ENCODE data around the gene PDE4B. TPM values are rescaled to one million over a fixed set of nuclear protein-coding genes. Genes with fewer than 3 reads are reported as not detected.
A peak's percentile ranks its signal among the peaks of the same experiment; 100 is the strongest.
"Not testable (repeated sequence)": the region's sequence is repeated elsewhere in the genome, so short reads cannot be mapped to it uniquely, and the experiment has no call there.

Gene PDE4B
- total RNA-seq, 2 donors from 2014 or later: 18.1 to 55.4 TPM

- no peaks in the 10 kb centered on the region for H3K4me1 ChIP-seq (replicated peaks)
- WGBS: 90% methylated on average over 2 of the region's 2 CpGs
- no peak for TF ChIP-seq POLR2AphosphoS5 (IDR thresholded peaks at IDR 0.05)
- TF ChIP-seq POLR2A (IDR thresholded peaks at IDR 0.05): no peak
- TF ChIP-seq CTCF (IDR thresholded peaks at IDR 0.05): no peak
- H3K27ac ChIP-seq: no peak overlapping the region
- intact Hi-C loops (cut with DNase I): no loop called here
- H3K27me3 ChIP-seq (replicated peaks; ENCODE audit: insufficient read depth): no peaks in the 10 kb centered on the region
- H3K4me3 ChIP-seq: no peak overlapping the region
- DNase-seq (ENCODE audit: low spot score): no peak
- H3K36me3 ChIP-seq: no peaks in the 10 kb centered on the region
- no peaks in the 10 kb centered on the region for H3K9me3 ChIP-seq
Observed at GRCh38 chr1:66108624-66109023, 315.9 kb downstream of the PDE4B start.

- Histone ChIP-seq H3K27ac (no peak overlapping the region), H3K9me3 (no peaks in the 10 kb centered on the region), H3K4me1 (replicated peaks) (no peaks in the 10 kb centered on the region), H3K36me3 (no peaks in the 10 kb centered on the region), H3K4me3 (no peak overlapping the region), H3K27me3 (replicated peaks; ENCODE audit: insufficient read depth) (no peaks in the 10 kb centered on the region)
- no peak for DNase-seq (ENCODE audit: low spot score)
- WGBS: 26% methylated on average over 2 of the region's 2 CpGs
- intact Hi-C loops (cut with DNase I): no loop called here
- TF ChIP-seq POLR2A (IDR thresholded peaks at IDR 0.05): no peak
- TF ChIP-seq CTCF (IDR thresholded peaks at IDR 0.05): no peak
- TF ChIP-seq POLR2AphosphoS5 (IDR thresholded peaks at IDR 0.05): peak; percentile 37
Observed at GRCh38 chr1:66112744-66113400, 320.2 kb downstream of the PDE4B start.

- H3K27me3 ChIP-seq (replicated peaks; ENCODE audit: insufficient read depth): no peaks in the 10 kb centered on the region
- H3K9me3 ChIP-seq: no peaks in the 10 kb centered on the region
- intact Hi-C loops (cut with DNase I): no loop called here
- 92% methylated on average over 7 of the region's 7 CpGs for WGBS
- no peak for DNase-seq (ENCODE audit: low spot score)
- no peak overlapping the region for H3K4me3 ChIP-seq
- H3K36me3 ChIP-seq: no peaks in the 10 kb centered on the region
- H3K27ac ChIP-seq: no peak overlapping the region
- TF ChIP-seq POLR2AphosphoS5 (IDR thresholded peaks at IDR 0.05) (no peak), CTCF (IDR thresholded peaks at IDR 0.05) (no peak), POLR2A (IDR thresholded peaks at IDR 0.05) (no peak)
- no peaks in the 10 kb centered on the region for H3K4me1 ChIP-seq (replicated peaks)
Observed at GRCh38 chr1:66119148-66119547, 326.5 kb downstream of the PDE4B start.

DNA sequence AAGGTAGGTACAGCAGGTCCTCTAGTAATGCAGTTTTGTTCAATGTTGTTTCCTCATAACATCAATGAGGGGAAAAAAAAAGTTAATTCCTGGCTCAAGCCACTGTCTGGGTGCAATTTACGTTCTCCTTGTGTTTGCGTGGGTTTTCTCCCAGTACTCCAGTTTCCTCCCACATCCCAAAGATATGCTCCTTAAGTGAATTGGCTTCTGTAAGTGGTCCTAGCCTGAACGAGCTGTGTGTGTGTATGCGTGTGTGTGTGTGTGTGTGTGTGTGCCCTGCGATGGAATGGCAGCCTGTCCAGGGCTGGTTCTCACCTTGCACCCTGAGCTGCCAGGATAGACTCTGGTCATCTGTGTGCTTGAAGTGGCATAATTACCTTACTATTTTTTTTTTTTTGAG, 332.0 kb downstream of the PDE4B start:
- DNase-seq (ENCODE audit: low spot score): no peak
- H3K9me3 ChIP-seq: no peaks in the 10 kb centered on the region
- no peak for TF ChIP-seq POLR2A (IDR thresholded peaks at IDR 0.05)
- no peak for TF ChIP-seq CTCF (IDR thresholded peaks at IDR 0.05)
- TF ChIP-seq POLR2AphosphoS5 (IDR thresholded peaks at IDR 0.05): no peak
- no peaks in the 10 kb centered on the region for H3K36me3 ChIP-seq
- no peak overlapping the region for H3K27ac ChIP-seq
- intact Hi-C loops (cut with DNase I): no loop called here
- no peaks in the 10 kb centered on the region for H3K4me1 ChIP-seq (replicated peaks)
- H3K4me3 ChIP-seq: no peak overlapping the region
- no peaks in the 10 kb centered on the region for H3K27me3 ChIP-seq (replicated peaks; ENCODE audit: insufficient read depth)
- 78% methylated on average over 5 of the region's 5 CpGs for WGBS

DNA sequence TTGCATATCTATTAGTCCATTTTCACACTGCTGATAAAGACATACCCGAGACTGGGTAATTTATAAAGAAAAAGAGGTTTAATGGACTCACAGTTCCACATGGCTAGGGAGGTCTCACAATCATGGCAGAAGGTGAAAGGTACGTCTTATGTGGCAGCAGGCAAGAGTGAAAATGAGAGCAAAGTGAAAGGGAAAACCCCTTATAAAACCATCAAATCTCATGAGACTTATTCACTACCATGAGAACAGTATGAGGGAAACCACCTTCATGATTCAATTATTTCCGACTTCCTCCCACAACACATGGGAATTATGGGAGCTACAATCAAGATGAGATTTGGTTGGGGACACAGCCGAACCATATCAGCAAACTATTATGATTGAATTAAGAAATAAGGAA, 335.9 kb downstream of the PDE4B start:
- DNase-seq (ENCODE audit: low spot score); intact Hi-C loops (cut with DNase I); H3K27ac ChIP-seq; H3K9me3 ChIP-seq; H3K36me3 ChIP-seq; H3K4me1 ChIP-seq (replicated peaks); H3K4me3 ChIP-seq; H3K27me3 ChIP-seq (replicated peaks; ENCODE audit: insufficient read depth): not testable (repeated sequence)
- WGBS: 81% methylated on average over 4 of the region's 4 CpGs
